ENCODE data around the gene LRRC40.
"Not testable (repeated sequence)": the region's sequence is repeated elsewhere in the genome, so short reads cannot be mapped to it uniquely, and the experiment has no call there.

The LRRC40 gene

GRCh38 chr1:70222716-70223235 lies 17.4 kb upstream of the LRRC40 start:
- peaks cover 60% of the 10 kb centered on the region for H4K20me1 ChIP-seq
- H3K4me3 ChIP-seq, result peak overlapping the region; percentile 82
- peaks cover 40% of the 10 kb centered on the region for H3K36me3 ChIP-seq
- H3K27me3 ChIP-seq, result no peaks in the 10 kb centered on the region
- no peaks in the 10 kb centered on the region for H3K9me3 ChIP-seq
- peak overlapping the region; percentile 98; the same call in 1 of the 2 replicates for H3K27ac ChIP-seq
- peak overlapping the region; percentile 9 for H3K9ac ChIP-seq
- peak overlapping the region; percentile 74 for H3K4me2 ChIP-seq
- TF ChIP-seq Cebpa-rat (IDR thresholded peaks at IDR 0.05), result no peak
- H3K4me1 ChIP-seq, result peaks cover 36% of the 10 kb centered on the region

- peak within 1 kb of the TSS; percentile 74 for H3K4me2 ChIP-seq
- peak within 1 kb of the TSS; percentile 82 for H3K4me3 ChIP-seq
- no peak for TF ChIP-seq Cebpa-rat (IDR thresholded peaks at IDR 0.05)
- peaks cover 30% of the 10 kb centered on the region for H3K4me1 ChIP-seq
- peaks cover 44% of the 10 kb centered on the region for H3K36me3 ChIP-seq
- peaks cover 57% of the 10 kb centered on the region for H4K20me1 ChIP-seq
- no peaks in the 10 kb centered on the region for H3K27me3 ChIP-seq
- peak within 1 kb of the TSS; percentile 98 for H3K9ac ChIP-seq
- H3K9me3 ChIP-seq, result no peaks in the 10 kb centered on the region
- peak within 1 kb of the TSS; percentile 98 for H3K27ac ChIP-seq
Observed at GRCh38 chr1:70221238-70222121, 16.1 kb upstream of the LRRC40 start, which contains the start of gene SRSF11. SRSF11 (plus strand) TSS chr1:70221380; CDS start chr1:70221637, 257 bp downstream.

GRCh38 chr1:70220517-70221237 lies 15.3 kb upstream of the LRRC40 start:
- Histone ChIP-seq H3K4me2 (peak overlapping the region; percentile 74), H3K9ac (peak overlapping the region; percentile 98), H3K27ac (peak overlapping the region; percentile 98), H3K4me1 (peaks cover 30% of the 10 kb centered on the region), H3K9me3 (no peaks in the 10 kb centered on the region), H3K4me3 (peak overlapping the region; percentile 82), H4K20me1 (peaks cover 57% of the 10 kb centered on the region), H3K36me3 (peaks cover 47% of the 10 kb centered on the region), H3K27me3 (no peaks in the 10 kb centered on the region)
- TF ChIP-seq Cebpa-rat (IDR thresholded peaks at IDR 0.05), result no peak

- Histone ChIP-seq H4K20me1 (peaks cover 57% of the 10 kb centered on the region), H3K27me3 (no peaks in the 10 kb centered on the region), H3K4me1 (peaks cover 30% of the 10 kb centered on the region), H3K27ac (no peak overlapping the region), H3K36me3 (peaks cover 47% of the 10 kb centered on the region), H3K9ac (no peak overlapping the region), H3K4me2 (peak overlapping the region; percentile 74), H3K4me3 (no peak overlapping the region), H3K9me3 (no peaks in the 10 kb centered on the region)
- no peak for TF ChIP-seq Cebpa-rat (IDR thresholded peaks at IDR 0.05)
Observed at GRCh38 chr1:70220015-70220414, 14.6 kb upstream of the LRRC40 start.

GRCh38 chr1:70211541-70211940 lies 6.2 kb upstream of the LRRC40 start:
- no peaks in the 10 kb centered on the region for H3K27me3 ChIP-seq
- no peak overlapping the region for H3K9ac ChIP-seq
- H4K20me1 ChIP-seq, result peaks cover 90% of the 10 kb centered on the region
- peaks cover 20% of the 10 kb centered on the region for H3K4me1 ChIP-seq
- H3K4me3 ChIP-seq, result no peak overlapping the region
- H3K36me3 ChIP-seq, result peaks cover 30% of the 10 kb centered on the region
- TF ChIP-seq Cebpa-rat (IDR thresholded peaks at IDR 0.05), result no peak
- no peaks in the 10 kb centered on the region for H3K9me3 ChIP-seq
- no peak overlapping the region for H3K27ac ChIP-seq
- no peak overlapping the region for H3K4me2 ChIP-seq

- Histone ChIP-seq H3K9me3 (no peaks in the 10 kb centered on the region), H3K27me3 (no peaks in the 10 kb centered on the region), H3K27ac (no peak overlapping the region), H3K4me3 (no peak overlapping the region), H3K4me2 (no peak overlapping the region), H3K4me1 (peaks cover 23% of the 10 kb centered on the region), H3K9ac (no peak overlapping the region), H3K36me3 (peaks cover 23% of the 10 kb centered on the region), H4K20me1 (peaks cover 84% of the 10 kb centered on the region)
- TF ChIP-seq Cebpa-rat (IDR thresholded peaks at IDR 0.05), result no peak
Observed at GRCh38 chr1:70210820-70211219, 5.4 kb upstream of the LRRC40 start.

GRCh38 chr1:70208292-70208691 lies 2.9 kb upstream of the LRRC40 start:
- H3K9me3 ChIP-seq, result no peaks in the 10 kb centered on the region
- no peak overlapping the region for H3K27ac ChIP-seq
- H3K36me3 ChIP-seq, result peaks cover 12% of the 10 kb centered on the region
- H3K4me2 ChIP-seq, result peak overlapping the region; percentile 90; the same call in 1 of the 2 replicates
- peaks cover 73% of the 10 kb centered on the region for H4K20me1 ChIP-seq
- peaks cover 36% of the 10 kb centered on the region for H3K4me1 ChIP-seq
- no peaks in the 10 kb centered on the region for H3K27me3 ChIP-seq
- no peak for TF ChIP-seq Cebpa-rat (IDR thresholded peaks at IDR 0.05)
- H3K9ac ChIP-seq, result no peak overlapping the region
- no peak overlapping the region for H3K4me3 ChIP-seq

- peaks cover 71% of the 10 kb centered on the region for H4K20me1 ChIP-seq
- H3K27ac ChIP-seq, result no peak overlapping the region
- H3K27me3 ChIP-seq, result no peaks in the 10 kb centered on the region
- peaks cover 12% of the 10 kb centered on the region for H3K36me3 ChIP-seq
- no peaks in the 10 kb centered on the region for H3K9me3 ChIP-seq
- peak overlapping the region; percentile 43; the same call in 1 of the 2 replicates for H3K9ac ChIP-seq
- TF ChIP-seq Cebpa-rat (IDR thresholded peaks at IDR 0.05), result no peak
- no peak overlapping the region for H3K4me3 ChIP-seq
- H3K4me1 ChIP-seq, result peaks cover 43% of the 10 kb centered on the region
- H3K4me2 ChIP-seq, result peak overlapping the region; percentile 90
Observed at GRCh38 chr1:70207492-70207891, 2.1 kb upstream of the LRRC40 start.

GRCh38 chr1:70206833-70207232 lies 1.5 kb upstream of the LRRC40 start:
- Histone ChIP-seq H3K4me2 (peak overlapping the region; percentile 90), H3K27ac (0 out of 2 replicates have a peak overlapping the region, but pooled peaks have one; percentile 87), H3K4me1 (peaks cover 43% of the 10 kb centered on the region), H4K20me1 (peaks cover 67% of the 10 kb centered on the region), H3K36me3 (peaks cover 12% of the 10 kb centered on the region), H3K4me3 (peak overlapping the region; percentile 90), H3K9ac (peak overlapping the region; percentile 93)
- H3K9me3 ChIP-seq, H3K27me3 ChIP-seq: not testable (repeated sequence)

Measured in BLaER1 (cell line).